Ovary (tissue), 3 donors: ENCODE data around the gene NSMCE4A.

ENCODE experiments used
- CTCF ChIP-seq, 3 donors: fragments of 450-650 bp in 2 of 3; fragments of 200-600 bp in 1 of 3; IDR thresholded peaks; one replicate each; pipeline versions ENCODE4 v1.5.1 to v1.8.0; 2016 to 2022; ENCODE audit warnings: antibody characterized with exemption in 3 of 3, mild to moderate bottlenecking in 1 of 3
- EP300 ChIP-seq: sonication (generic); formaldehyde crosslinking; IDR thresholded peaks from one replicate; pipeline ENCODE4 v1.6.1; 2017; ENCODE audit warnings: antibody characterized with exemption
- donor health status: DM: no; HTN: no; CAD: no.

- TF ChIP-seq CTCF (IDR thresholded peaks at IDR 0.05) (no peak), EP300 (no peak)
Observed at GRCh38 chr10:122021379-122021778, 46.4 kb upstream of the NSMCE4A start.
